Endothelial cell of umbilical vein (primary cell): ENCODE results near the gene ZFPM1. TPM values are rescaled to one million over a fixed set of nuclear protein-coding genes. Genes with fewer than 3 reads are reported as not detected.

Source experiments
- BruUV-seq: library from RNA; stranded (reverse); fragments of 400-500 nt; replicated peaks from 2 replicates; lab custom pipeline; 2021; lab: Mats Ljungman, UMichigan
- CTCF ChIA-PET: fragments of 300-600, 350-600 bp; sonication (Branson Sonifier 250); formaldehyde crosslinking; loops from one replicate; lab custom pipeline; 2021; ENCODE audit warnings: antibody characterized with exemption, inconsistent platforms; lab: Charles Lee
- POLR2A ChIA-PET: fragments of 300-600, 350-600 bp; sonication (Branson Sonifier 250); formaldehyde crosslinking; loops from one replicate; lab custom pipeline; 2021; ENCODE audit warnings: antibody characterized with exemption, inconsistent platforms; lab: Charles Lee
- DNase-seq: peaks from one replicate; pipeline ENCODE4 v3.0.0-alpha.2; 2011; ENCODE audit warnings: low read depth, low spot score
- FAIRE-seq: peaks from 2 replicates; lab custom pipeline; 2011; peaks lifted over from hg19 to GRCh38; lab: Jason Lieb, UNC
- H2AFZ ChIP-seq: 2 replicates; pipeline ENCODE4 v1.6.0; 2012; ENCODE audit warnings: low read depth, low read length, control low read depth, inconsistent platforms
- H3K27ac ChIP-seq: 2 replicates; pipeline ENCODE4 v1.5.1; 2011; ENCODE audit warnings: low read depth, mild to moderate bottlenecking, control low read depth, low read length, moderate library complexity; ENCODE audit not compliant: insufficient read depth
- H3K27me3 ChIP-seq, 2 experiments: 2 replicates each; pipeline versions ENCODE4 v1.6.0 to v1.6.1; 2011; ENCODE audit warnings: low read length in 2 of 2, mixed read lengths in 1 of 2; ENCODE audit not compliant: control insufficient read depth in 2 of 2, insufficient read depth in 2 of 2
- H3K36me3 ChIP-seq, 2 experiments: 2 replicates in 1 of 2; 3 replicates in 1 of 2; pipeline ENCODE4 v1.5.1; 2011; ENCODE audit warnings: low read length in 2 of 2, mild to moderate bottlenecking in 1 of 2, moderate library complexity in 1 of 2; ENCODE audit not compliant: control insufficient read depth in 2 of 2, insufficient read depth in 2 of 2; ENCODE audit errors: extremely low read depth in 1 of 2
- H3K4me1 ChIP-seq: 3 replicates; pipeline ENCODE4 v1.5.1; 2011; ENCODE audit warnings: mild to moderate bottlenecking, low read length; ENCODE audit not compliant: control insufficient read depth, insufficient read depth; ENCODE audit errors: extremely low read depth
- H3K4me2 ChIP-seq: 2 replicates; pipeline ENCODE4 v1.6.1; 2011; ENCODE audit warnings: low read length, control low read depth, mixed read lengths; ENCODE audit not compliant: insufficient read depth
- H3K4me3 ChIP-seq, 3 experiments: fragments of 200-600 bp in 1 of 3; sonication (generic), shearing (Covaris generic) in 1 of 3; replicated peaks in 1 of 3; 2 replicates each; pipeline ENCODE4 v1.5.1; 2011 to 2016; ENCODE audit warnings: control low read depth in 3 of 3, low read length in 3 of 3, mild to moderate bottlenecking in 2 of 3, inconsistent platforms in 1 of 3, low read depth in 1 of 3, moderate library complexity in 1 of 3; ENCODE audit not compliant: insufficient read depth in 1 of 3
- H3K79me2 ChIP-seq: 2 replicates; pipeline ENCODE4 v1.6.0; 2012; ENCODE audit warnings: low read length, inconsistent platforms; ENCODE audit not compliant: control insufficient read depth, insufficient read depth
- H3K9ac ChIP-seq: replicated peaks from 2 replicates; pipeline ENCODE3; 2011; ENCODE audit warnings: low read length, control low read depth; ENCODE audit not compliant: insufficient read depth; ENCODE audit errors: extremely low read depth
- H3K9me1 ChIP-seq: replicated peaks from 3 replicates; pipeline ENCODE4 v1.6.0; 2011; ENCODE audit warnings: mild to moderate bottlenecking, low read length; ENCODE audit not compliant: control insufficient read depth, insufficient read depth; ENCODE audit errors: extremely low read depth
- H3K9me3 ChIP-seq: replicated peaks from 2 replicates; pipeline ENCODE4 v1.5.1; 2012; ENCODE audit warnings: low read length, inconsistent platforms; ENCODE audit not compliant: control insufficient read depth, insufficient read depth
- H4K20me1 ChIP-seq: replicated peaks from 2 replicates; pipeline ENCODE3; 2011; ENCODE audit warnings: mild to moderate bottlenecking, low read length; ENCODE audit not compliant: control insufficient read depth, insufficient read depth; ENCODE audit errors: extremely low read depth
- CTCF ChIP-seq, 2 donors: IDR thresholded peaks; 1 replicate in 1 of 2; 2 replicates in 1 of 2; pipeline ENCODE4 v1.5.1; 2011; ENCODE audit warnings: low read length in 2 of 2, mild to moderate bottlenecking in 2 of 2, moderate library complexity in 2 of 2, control low read depth in 1 of 2, inconsistent platforms in 1 of 2, low read depth in 1 of 2; ENCODE audit not compliant: insufficient read depth in 1 of 2; ENCODE audit errors: extremely low read depth in 1 of 2
- EZH2 ChIP-seq: IDR thresholded peaks from 2 replicates; pipeline ENCODE4 v1.6.1; 2012; ENCODE audit warnings: borderline replicate concordance, low read depth, mild to moderate bottlenecking, moderate library complexity, low read length, inconsistent platforms; ENCODE audit not compliant: severe bottlenecking
- FOS ChIP-seq: IDR thresholded peaks from 2 replicates; pipeline ENCODE4 v1.6.1; 2011; ENCODE audit warnings: mild to moderate bottlenecking, low read length, moderate library complexity, borderline replicate concordance; ENCODE audit not compliant: insufficient read depth
- GATA2 ChIP-seq: IDR thresholded peaks from 2 replicates; pipeline ENCODE4 v1.7.0; 2011; ENCODE audit warnings: low read depth, mild to moderate bottlenecking, moderate library complexity, mixed read lengths, low read length; ENCODE audit not compliant: insufficient read length, insufficient read depth
- JUN ChIP-seq: IDR thresholded peaks from 2 replicates; pipeline ENCODE4 v1.6.1; 2011; ENCODE audit warnings: borderline replicate concordance, low read depth; ENCODE audit not compliant: insufficient read length, insufficient read depth
- MYC ChIP-seq: IDR thresholded peaks from one replicate; pipeline ENCODE4 v1.6.1; 2011; ENCODE audit warnings: mild to moderate bottlenecking, low read depth, low read length
- POLR2A ChIP-seq: IDR thresholded peaks from 2 replicates; pipeline ENCODE4 v1.6.1; 2012; ENCODE audit warnings: low read depth, mild to moderate bottlenecking, control low read depth, low read length
- POLR2AphosphoS5 ChIP-seq: IDR thresholded peaks from 2 replicates; pipeline ENCODE4 v1.6.1; 2012; ENCODE audit warnings: low read depth, mild to moderate bottlenecking, control low read depth, low read length, moderate library complexity; ENCODE audit not compliant: insufficient read depth
- dilution Hi-C: fragments of 300-500 bp; cut with MboI; formaldehyde crosslinking; loops from one replicate; pipeline ENCODE4 v1.15.0; 2019; ENCODE audit warnings: low sequenced_read_pairs; ENCODE audit not compliant: extremely low pct_ligation_motif_present
- intact Hi-C: fragments of 100-400 bp; cut with micrococcal nuclease; formaldehyde crosslinking; loops from one replicate; pipeline ENCODE4 v1.10.0; 2022
- polyA plus RNA-seq, 4 experiments: library from polyadenylated mRNA; depleted of rRNA in 3 of 4; stranded (reverse) in 3 of 4; unstranded in 1 of 4; fragments of >200 nt; gene quantifications; 2 replicates each; pipeline versions ENCODE4 v1.2.1 to v1.2.3, GENCODE V29; 2011 to 2012; ENCODE audit warnings: missing spikeins in 1 of 4
- total RNA-seq: library from RNA; stranded (reverse); gene quantifications from 2 replicates; pipeline ENCODE4 v1.2.3, GENCODE V29; 2021
- TF ChIP-seq, protein P1 (sequence below): IDR thresholded peaks from 2 replicates; pipeline ENCODE4 v1.6.1; 2011; ENCODE audit not compliant: insufficient read depth, insufficient read length

The ZFPM1 gene
- total and polyA plus RNA-seq, 2 donors (not counting 3 experiments of a cell fraction or from before 2014, with no cell fraction given), result 0.37 to 7.5 TPM

DNA sequence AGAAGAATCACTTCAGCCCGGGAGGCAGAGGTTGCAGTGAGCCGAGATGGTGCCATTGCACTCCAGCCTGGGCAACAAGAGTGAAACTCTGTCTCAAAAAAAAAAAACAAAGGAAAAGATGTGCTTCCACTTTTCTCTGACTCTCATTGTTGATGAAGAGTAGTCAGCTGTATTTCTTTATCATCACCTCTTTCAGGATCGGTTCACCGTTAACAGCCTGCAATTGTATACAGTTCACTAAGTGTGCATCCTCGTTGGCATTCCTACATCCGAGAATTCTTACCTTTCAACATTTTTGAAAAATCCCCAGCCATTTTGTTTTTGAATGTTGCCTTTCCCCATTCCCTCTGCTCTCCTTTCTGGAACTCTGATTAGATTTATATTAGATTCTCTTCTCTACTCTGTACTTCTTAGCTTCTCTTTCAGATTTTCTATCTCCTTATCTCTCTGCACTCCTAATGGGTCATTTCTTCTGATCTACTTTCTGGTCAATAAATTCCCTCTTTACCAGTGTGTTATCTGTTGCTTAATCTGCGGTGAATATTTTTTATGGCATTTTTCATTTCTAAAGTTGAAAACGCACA is 90.2 kb downstream of the ZFPM1 start:
- DNase-seq (no peak), FAIRE-seq (no peak)
- Histone ChIP-seq H2AFZ (no peak overlapping the region), H3K27ac (no peak overlapping the region), H3K9ac (no peak overlapping the region), H3K9me1 (no peaks in the 10 kb centered on the region), H3K79me2 (no peaks in the 10 kb centered on the region), H3K9me3 (peaks cover 3% of the 10 kb centered on the region), H3K4me1 (no peaks in the 10 kb centered on the region), H3K27me3 (peaks cover 2 to 20% of the 10 kb centered on the region in 2 experiments), H3K4me2 (no peak overlapping the region), H3K4me3 (no peak overlapping the region), H3K36me3 (no peaks in the 10 kb centered on the region), H4K20me1 (no peaks in the 10 kb centered on the region)
- BruUV-seq, result no TSS peak
- TF ChIP-seq POLR2A, result no peak
- dilution Hi-C loops (no loop called here), intact Hi-C loops (no loop called here)
- ChIA-PET CTCF (interaction anchor here (1.6 kb wide), 1 partner anchor 27 kb away, joined by 4 read pairs; the partner anchor contains the start of gene ZC3H18), POLR2A (no interaction called here)

GRCh38 chr16:88545781-88546180 is 92.7 kb downstream of the ZFPM1 start:
- Histone ChIP-seq H3K9me3 (peaks cover 3% of the 10 kb centered on the region), H3K9me1 (no peaks in the 10 kb centered on the region), H3K4me1 (no peaks in the 10 kb centered on the region), H2AFZ (no peak overlapping the region), H3K4me3 (no peak overlapping the region), H3K4me2 (no peak overlapping the region), H3K27ac (no peak overlapping the region), H4K20me1 (no peaks in the 10 kb centered on the region), H3K79me2 (no peaks in the 10 kb centered on the region), H3K36me3 (no peaks in the 10 kb centered on the region), H3K27me3 (peaks cover 0 to 8% of the 10 kb centered on the region in 2 experiments), H3K9ac (no peak overlapping the region)
- ChIA-PET POLR2A (no interaction called here), CTCF (interaction anchor here (0.9 to 1.0 kb wide), 2 partner anchors 9 to 13 kb away, joined by 4 to 7 read pairs; no protein-coding TSS in a partner anchor)
- intact Hi-C loops, result no loop called here
- DNase-seq (no peak), FAIRE-seq (no peak)
- dilution Hi-C loops, result no loop called here
- no peak for TF ChIP-seq MYC
- no peak for TF ChIP-seq GATA2
- TF ChIP-seq POLR2AphosphoS5, result no peak
- no peak for TF ChIP-seq EZH2
- no peak for TF ChIP-seq JUN
- TF ChIP-seq, protein P1, sequence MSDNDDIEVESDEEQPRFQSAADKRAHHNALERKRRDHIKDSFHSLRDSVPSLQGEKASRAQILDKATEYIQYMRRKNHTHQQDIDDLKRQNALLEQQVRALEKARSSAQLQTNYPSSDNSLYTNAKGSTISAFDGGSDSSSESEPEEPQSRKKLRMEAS, result no peak
- no peak for TF ChIP-seq CTCF (IDR thresholded peaks at IDR 0.05; ENCODE audit: extremely low read depth in 1 of 2, insufficient read depth in 1 of 2, low read depth in 1 of 2, low read length in 2 of 2)
- TF ChIP-seq POLR2A, result no peak
- TF ChIP-seq FOS, result no peak
- BruUV-seq, result no TSS peak
